Endothelial cell of coronary artery (primary cell): ENCODE results near the gene ERFL. TPM values are rescaled to one million over a fixed set of nuclear protein-coding genes. Genes with fewer than 3 reads are reported as not detected.

Experiments
- total RNA-seq: library from RNA; depleted of rRNA; stranded (reverse); fragments of >200 nt; gene quantifications from 2 replicates; pipeline ENCODE4 v1.2.3, GENCODE V29; 2014

The ERFL gene
- under 0.01 TPM in 1 of 2 replicates, not detected in the other for total RNA-seq

DNA sequence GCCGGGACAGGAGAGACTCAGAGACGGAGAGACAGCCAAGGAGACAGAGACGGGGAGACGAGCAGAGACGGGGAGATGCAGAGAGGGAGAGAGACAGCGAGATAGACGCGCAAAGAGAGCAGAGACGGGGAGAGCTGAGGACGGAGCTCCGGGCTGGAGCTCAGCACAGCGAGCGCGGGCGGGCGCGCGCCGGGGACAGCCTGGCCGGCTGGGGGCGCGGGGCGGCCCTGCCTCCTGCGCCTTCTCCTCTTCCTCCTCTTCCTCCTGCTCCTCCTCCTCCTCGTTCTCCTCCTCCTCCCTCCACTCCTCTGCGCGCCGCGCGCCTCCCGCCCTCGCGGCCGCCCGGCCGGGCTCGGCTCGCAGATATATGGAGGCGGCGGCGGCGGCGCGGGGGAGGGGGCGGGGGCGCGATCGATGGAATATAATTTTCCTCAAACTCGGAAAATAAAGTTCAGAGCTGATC, at the start of gene ERFL:
Gene ERFL, minus strand, starts transcription at position 229 of the 463 bp plus-strand sequence. CDS start 15,530 bp downstream, outside the sequence.

DNA sequence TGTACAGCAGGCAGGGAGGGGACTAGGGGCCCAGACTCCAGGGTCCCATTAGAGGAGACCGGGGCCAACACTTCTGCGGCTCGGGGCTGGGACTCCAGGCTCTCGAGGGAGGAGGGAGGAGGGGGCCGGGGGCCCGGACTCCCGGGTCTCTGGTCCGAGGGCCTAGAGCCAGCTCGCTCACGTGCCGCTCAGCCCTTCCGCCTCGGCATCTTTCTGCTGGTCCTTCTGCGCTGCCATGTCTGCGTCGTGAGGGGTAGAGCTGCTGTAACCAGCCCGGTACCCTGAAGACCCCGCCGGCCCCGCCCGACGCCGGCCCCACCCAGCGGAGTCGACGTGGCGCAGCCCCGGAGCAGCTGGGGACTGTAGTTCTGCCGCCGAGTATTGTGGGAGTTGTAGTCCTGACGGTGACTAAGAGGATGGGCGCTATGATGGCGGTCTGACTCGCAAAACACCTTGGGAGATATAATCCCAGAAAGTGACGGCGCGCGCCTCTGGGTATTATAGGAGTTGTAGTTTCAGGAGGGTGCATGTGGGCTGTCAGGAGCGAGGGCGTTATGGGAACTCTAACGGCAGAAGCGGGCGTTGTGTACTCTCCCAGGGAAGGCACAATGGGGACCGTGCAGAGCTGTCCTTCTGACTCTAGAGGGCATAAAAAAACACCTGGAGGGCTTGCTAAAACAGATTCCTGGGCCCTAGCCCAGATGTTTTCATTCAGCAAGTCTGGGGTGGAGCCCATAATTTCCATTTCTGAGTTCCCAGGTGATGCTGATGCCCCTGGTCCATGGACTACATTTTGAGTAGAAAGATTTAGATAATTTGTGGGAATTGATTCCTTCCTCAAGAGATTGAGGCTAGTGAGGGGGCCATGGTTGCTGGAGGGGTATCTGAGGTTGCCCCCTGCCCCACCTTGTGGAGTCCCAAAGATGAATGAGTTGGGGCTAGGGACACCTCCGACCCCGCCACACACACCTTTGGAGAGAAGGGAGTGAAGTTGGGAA, 31.1 kb upstream of the ERFL start, which contains the start of gene RABAC1:
Gene RABAC1, minus strand, starts transcription at position 266 of the 998 bp plus-strand sequence. Its CDS starts 29 bp downstream, at position 237.

DNA sequence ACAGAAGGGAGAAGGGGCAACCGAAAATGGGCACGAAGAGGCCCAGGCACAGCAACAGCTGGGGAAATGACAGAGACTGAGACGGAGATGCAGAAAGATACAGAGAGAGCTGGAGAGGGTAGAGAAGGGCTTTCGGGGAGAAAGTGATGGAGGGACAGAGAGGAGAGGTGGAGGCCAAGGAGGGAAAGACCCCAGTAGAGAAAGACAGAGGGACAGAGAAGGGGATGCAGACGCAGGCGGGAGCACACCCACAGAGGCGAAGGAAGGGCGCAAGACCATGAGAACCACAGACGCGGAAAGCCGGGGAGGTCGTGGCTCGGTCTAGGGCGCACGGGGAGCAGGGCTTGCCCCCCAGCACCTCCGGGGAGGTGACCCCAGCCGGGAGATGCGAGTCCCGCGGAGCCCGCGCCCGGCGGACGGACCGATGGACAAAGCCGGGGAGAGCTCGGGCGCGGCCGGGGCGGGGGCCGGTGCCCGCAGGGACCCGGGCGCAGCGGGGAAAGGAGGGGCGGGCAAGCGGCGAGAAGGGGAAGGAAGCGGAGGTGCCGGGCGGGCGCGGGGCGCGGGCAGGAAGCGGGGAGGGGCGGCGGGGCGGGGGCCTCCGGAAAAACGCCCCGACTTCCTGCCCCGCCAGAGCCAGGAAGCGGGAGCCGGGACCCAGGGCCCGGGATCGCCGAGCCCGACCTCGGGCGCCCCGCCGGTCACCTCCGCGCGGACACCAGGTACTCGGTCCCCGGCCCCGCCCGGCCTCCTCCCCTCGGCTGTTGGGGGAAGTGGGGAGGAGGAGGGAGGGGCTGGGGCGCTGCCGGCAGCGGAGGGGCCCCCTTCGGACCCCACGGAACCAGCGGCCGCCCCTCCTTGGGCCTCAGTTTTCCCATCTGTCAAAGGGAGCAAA, 45.4 kb downstream of the ERFL start, which contains the start of gene ARHGEF1:
Gene ARHGEF1, plus strand, starts transcription at position 617 of the 895 bp plus-strand sequence. CDS start 4,899 bp downstream, outside the sequence.

DNA sequence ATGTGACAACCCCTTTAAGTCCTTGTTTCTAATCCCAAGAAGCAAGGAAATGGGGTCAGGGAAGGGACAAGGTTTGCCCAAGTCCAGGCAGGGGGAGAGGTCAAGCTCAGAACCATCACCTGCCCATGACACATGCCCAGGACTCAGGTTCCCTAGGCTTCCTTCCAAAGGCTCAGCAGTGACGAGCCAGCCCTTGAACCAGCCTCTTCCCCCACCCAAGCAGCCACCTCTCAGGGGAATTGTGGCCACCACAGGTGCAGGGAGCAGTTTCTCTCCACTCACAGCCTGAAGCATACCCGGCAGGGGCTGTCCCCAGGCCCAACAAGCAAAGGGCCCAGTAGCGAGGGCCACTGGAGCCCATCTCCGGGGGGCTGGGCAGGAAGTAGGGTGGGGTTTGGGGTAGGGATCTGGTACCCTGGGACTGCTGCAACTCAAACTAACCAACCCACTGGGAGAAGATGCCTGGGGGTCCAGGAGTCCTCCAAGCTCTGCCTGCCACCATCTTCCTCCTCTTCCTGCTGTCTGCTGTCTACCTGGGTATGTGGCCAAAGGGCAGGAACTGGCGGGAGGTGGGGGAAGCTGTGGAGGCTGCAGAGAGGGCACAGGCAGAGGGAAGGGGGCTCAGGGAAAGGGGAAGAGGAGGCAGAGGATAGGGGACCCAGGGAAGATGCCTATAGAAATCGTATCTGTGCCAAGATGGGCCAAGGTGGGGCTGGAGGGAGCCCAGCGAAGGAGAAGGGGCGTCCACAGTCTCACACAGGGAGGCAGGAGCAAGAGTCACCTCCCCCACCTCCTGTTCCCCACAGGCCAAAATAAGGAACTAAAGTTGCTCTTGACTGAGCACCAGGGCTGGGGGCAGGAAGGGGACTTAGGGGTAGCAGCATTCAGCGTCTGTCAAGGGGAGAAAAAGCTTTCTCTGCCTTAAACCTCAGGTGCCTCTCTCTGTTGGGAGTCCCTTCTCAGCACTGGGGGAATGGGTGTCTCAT, 51.1 kb downstream of the ERFL start, which contains the start of gene CD79A:
Gene CD79A, plus strand, starts transcription at position 433 of the 986 bp plus-strand sequence. Its CDS starts 26 bp downstream, at position 459.

DNA sequence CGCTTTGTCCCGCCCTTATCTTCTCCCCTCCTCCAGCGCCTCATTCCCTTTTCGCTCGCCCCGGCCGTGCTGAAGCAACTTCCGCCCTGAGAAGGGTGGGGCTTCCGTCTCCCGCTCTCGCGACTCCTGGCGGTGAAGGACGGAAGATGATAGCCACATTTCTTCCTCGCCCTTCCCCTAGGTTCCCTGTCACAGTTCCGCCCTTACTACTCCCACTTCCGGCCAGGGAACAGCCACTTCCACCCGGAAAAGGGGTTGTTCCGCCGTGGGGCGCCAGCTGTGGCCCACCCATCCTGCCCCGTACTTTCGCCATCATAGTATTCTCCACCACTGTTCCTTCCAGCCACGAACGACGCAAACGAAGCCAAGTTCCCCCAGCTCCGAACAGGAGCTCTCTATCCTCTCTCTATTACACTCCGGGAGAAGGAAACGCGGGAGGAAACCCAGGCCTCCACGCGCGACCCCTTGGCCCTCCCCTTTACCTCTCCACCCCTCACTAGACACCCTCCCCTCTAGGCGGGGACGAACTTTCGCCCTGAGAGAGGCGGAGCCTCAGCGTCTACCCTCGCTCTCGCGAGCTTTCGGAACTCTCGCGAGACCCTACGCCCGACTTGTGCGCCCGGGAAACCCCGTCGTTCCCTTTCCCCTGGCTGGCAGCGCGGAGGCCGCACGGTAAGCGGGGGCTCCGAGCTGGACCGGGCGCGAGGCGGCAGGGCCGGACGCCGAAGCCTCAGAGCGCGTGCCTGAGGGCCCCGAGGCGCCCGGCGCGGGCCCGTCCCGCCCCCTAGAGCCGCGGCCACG, 68.4 kb downstream of the ERFL start, which contains the start of gene RPS19:
Gene RPS19, plus strand, starts transcription at position 638 of the 801 bp plus-strand sequence. CDS start 520 bp downstream, outside the sequence.

Other genes with a start within 250 kb of the ERFL start
- not detected in 2 replicates for gene CEACAM7, start 240.2 kb downstream of the ERFL start, total RNA-seq
- not detected in 2 replicates for gene CEACAM5, start 219.8 kb downstream of the ERFL start, total RNA-seq
- not detected in 2 replicates for gene CEACAM6, start 172.9 kb downstream of the ERFL start, total RNA-seq
- not detected in 2 replicates for gene CEACAM3, start 131.9 kb downstream of the ERFL start, total RNA-seq
- not detected in 2 replicates for gene LYPD4, start 83.8 kb downstream of the ERFL start, total RNA-seq
- not detected in 2 replicates for gene DMRTC2, start 83.4 kb downstream of the ERFL start, total RNA-seq
- gene RPS19, start 68.2 kb downstream of the ERFL start, total RNA-seq, result 2,258 and 2,371 TPM in 2 replicates
- 0.09 TPM in 2 replicates for gene CD79A, start 51.2 kb downstream of the ERFL start, total RNA-seq
- 41.0 and 45.1 TPM in 2 replicates for gene ARHGEF1, start 45.3 kb downstream of the ERFL start, total RNA-seq
- gene RABAC1, start 30.9 kb upstream of the ERFL start, total RNA-seq, result 189 and 201 TPM in 2 replicates
- gene ATP1A3, start 65.8 kb upstream of the ERFL start, total RNA-seq, result under 0.01 TPM in 1 of 2 replicates, not detected in the other
- gene GRIK5, start 141.8 kb upstream of the ERFL start, total RNA-seq, result 0.09 and 0.18 TPM in 2 replicates
- gene ZNF574, start 147.7 kb upstream of the ERFL start, total RNA-seq, result 9.9 and 10.3 TPM in 2 replicates
- gene POU2F2, start 204.0 kb upstream of the ERFL start, total RNA-seq, result 0.19 and 0.27 TPM in 2 replicates